ENCODE results near the gene HMCN2.

Gene HMCN2

GRCh38 chr9:130333712-130334062 lies 68.1 kb downstream of the HMCN2 start:
- no peak for DNase-seq (ENCODE audit: low spot score)
- Histone ChIP-seq H2AK5ac (ENCODE audit: low read depth, low read length) (no peak overlapping the region), H3K27ac (replicated peaks; ENCODE audit: low read length) (no peak overlapping the region), H3K79me1 (ENCODE audit: low read depth, low read length) (no peaks in the 10 kb centered on the region), H3K9ac (ENCODE audit: low read depth, low read length, poor library complexity) (no peak overlapping the region), H2BK15ac (ENCODE audit: low read length) (no peak overlapping the region), H2BK120ac (ENCODE audit: low read depth, low read length) (no peak overlapping the region), H2BK5ac (ENCODE audit: low read length) (no peak overlapping the region), H2BK12ac (ENCODE audit: low read length) (no peak overlapping the region), H3K4me3 (ENCODE audit: low read length in 2 of 2) (no peak overlapping the region), H3K9me3 (replicated peaks in 1 of 2; ENCODE audit: control insufficient read depth in 2 of 2, insufficient read depth in 1 of 2, low read depth in 1 of 2, low read length in 2 of 2) (no peaks in the 10 kb centered on the region), H3K27me3 (ENCODE audit: control insufficient read depth in 3 of 3, insufficient read depth in 3 of 3, low read depth in 1 of 3, low read length in 3 of 3) (peaks cover 0 to 22% (median 0%) of the 10 kb centered on the region in 3 experiments), H4K8ac (ENCODE audit: low read depth, low read length) (no peak overlapping the region), H3K18ac (ENCODE audit: low read length) (peak overlapping the region; percentile 54), H4K91ac (ENCODE audit: low read depth, low read length, poor library complexity) (peak overlapping the region; percentile 57), H3K4ac (ENCODE audit: low read length) (no peak overlapping the region), H2AFZ (ENCODE audit: low read length) (no peak overlapping the region), H3K4me2 (ENCODE audit: insufficient read depth, low read length, poor library complexity, severe bottlenecking) (no peak overlapping the region), H3K36me3 (replicated peaks in 1 of 2; ENCODE audit: control insufficient read depth in 2 of 2, insufficient read depth in 2 of 2, low read length in 2 of 2) (no peaks in the 10 kb centered on the region), H3K14ac (ENCODE audit: low read length) (peak overlapping the region; percentile 91), H3K23ac (ENCODE audit: low read depth, low read length, poor library complexity) (peak overlapping the region; percentile 35), H3K4me1 (ENCODE audit: control insufficient read depth in 2 of 2, insufficient read depth in 1 of 2, low read depth in 1 of 2, low read length in 2 of 2) (peaks cover 0 to 8% of the 10 kb centered on the region in 2 donors)
- no CpG with 5 or more reads among the region's 5 CpGs for WGBS, 2 donors (ENCODE audit: extremely low coverage in 2 of 2, insufficient read length in 2 of 2, insufficient replicate concordance in 1 of 2)

GRCh38 chr9:130334915-130335314 lies 69.4 kb downstream of the HMCN2 start:
- no peak overlapping the region for H3K27ac ChIP-seq (replicated peaks; ENCODE audit: low read length)
- no peak overlapping the region for H3K23ac ChIP-seq (ENCODE audit: low read depth, low read length, poor library complexity)
- H3K36me3 ChIP-seq (replicated peaks in 1 of 2; ENCODE audit: control insufficient read depth in 2 of 2, insufficient read depth in 2 of 2, low read length in 2 of 2) = no peaks in the 10 kb centered on the region
- H3K18ac ChIP-seq (ENCODE audit: low read length) = no peak overlapping the region
- H3K9ac ChIP-seq (ENCODE audit: low read depth, low read length, poor library complexity) = no peak overlapping the region
- no peak overlapping the region for H2BK5ac ChIP-seq (ENCODE audit: low read length)
- no peak overlapping the region for H2BK120ac ChIP-seq (ENCODE audit: low read depth, low read length)
- no peak for DNase-seq (ENCODE audit: low spot score)
- peaks cover 0 to 16% (median 0%) of the 10 kb centered on the region in 3 experiments for H3K27me3 ChIP-seq (ENCODE audit: control insufficient read depth in 3 of 3, insufficient read depth in 3 of 3, low read depth in 1 of 3, low read length in 3 of 3)
- H3K4me1 ChIP-seq (ENCODE audit: control insufficient read depth in 2 of 2, insufficient read depth in 1 of 2, low read depth in 1 of 2, low read length in 2 of 2) = peaks cover 0 to 8% of the 10 kb centered on the region in 2 donors
- WGBS, 2 donors (ENCODE audit: extremely low coverage in 2 of 2, insufficient read length in 2 of 2, insufficient replicate concordance in 1 of 2) = no CpG with 5 or more reads among the region's 4 CpGs
- no peak overlapping the region for H3K4me3 ChIP-seq (ENCODE audit: low read length in 2 of 2)
- no peak overlapping the region for H3K4me2 ChIP-seq (ENCODE audit: insufficient read depth, low read length, poor library complexity, severe bottlenecking)
- no peaks in the 10 kb centered on the region for H3K79me1 ChIP-seq (ENCODE audit: low read depth, low read length)
- no peak overlapping the region for H2BK12ac ChIP-seq (ENCODE audit: low read length)
- H3K4ac ChIP-seq (ENCODE audit: low read length) = no peak overlapping the region
- no peak overlapping the region for H4K8ac ChIP-seq (ENCODE audit: low read depth, low read length)
- no peak overlapping the region for H2BK15ac ChIP-seq (ENCODE audit: low read length)
- no peak overlapping the region for H3K14ac ChIP-seq (ENCODE audit: low read length)
- no peaks in the 10 kb centered on the region for H3K9me3 ChIP-seq (replicated peaks in 1 of 2; ENCODE audit: control insufficient read depth in 2 of 2, insufficient read depth in 1 of 2, low read depth in 1 of 2, low read length in 2 of 2)
- no peak overlapping the region for H4K91ac ChIP-seq (ENCODE audit: low read depth, low read length, poor library complexity)
- no peak overlapping the region for H2AFZ ChIP-seq (ENCODE audit: low read length)
- H2AK5ac ChIP-seq (ENCODE audit: low read depth, low read length) = no peak overlapping the region

DNA sequence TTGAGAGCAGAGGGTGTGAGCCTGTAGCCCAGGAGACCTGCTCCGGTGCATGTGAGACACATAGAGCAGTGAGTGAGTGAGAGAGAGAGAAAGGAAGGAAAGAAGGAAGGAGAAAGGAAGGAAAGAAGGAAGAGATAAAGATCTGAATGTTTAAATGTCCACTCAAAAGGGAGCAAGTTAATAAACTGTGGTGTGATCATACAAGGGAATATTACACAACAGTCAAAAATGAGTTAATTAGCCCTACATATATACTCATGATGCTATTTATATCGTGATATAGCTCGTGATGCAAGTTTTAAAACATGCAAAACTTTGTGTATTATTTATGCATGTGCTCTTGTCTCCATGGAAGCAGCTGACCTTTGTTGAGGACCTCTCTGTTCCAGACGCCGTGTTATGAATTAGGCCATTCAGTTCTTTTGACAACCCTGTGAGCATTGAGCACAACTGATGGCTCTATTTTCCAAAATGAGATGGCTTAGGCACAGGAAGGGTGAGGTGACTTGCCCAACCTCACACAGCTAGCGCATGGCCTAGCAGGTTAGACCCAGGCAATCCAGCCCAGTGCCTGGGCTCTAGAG lies 70.6 kb downstream of the HMCN2 start:
- H3K4me1 ChIP-seq (ENCODE audit: control insufficient read depth in 2 of 2, insufficient read depth in 1 of 2, low read depth in 1 of 2, low read length in 2 of 2) = peaks cover 0 to 8% of the 10 kb centered on the region in 2 donors
- no peak overlapping the region for H2BK15ac ChIP-seq (ENCODE audit: low read length)
- no peaks in the 10 kb centered on the region for H3K79me1 ChIP-seq (ENCODE audit: low read depth, low read length)
- H2AFZ ChIP-seq (ENCODE audit: low read length) = no peak overlapping the region
- H3K27ac ChIP-seq (replicated peaks; ENCODE audit: low read length) = no peak overlapping the region
- H3K18ac ChIP-seq (ENCODE audit: low read length) = no peak overlapping the region
- H4K8ac ChIP-seq (ENCODE audit: low read depth, low read length) = no peak overlapping the region
- no peak overlapping the region for H3K4me2 ChIP-seq (ENCODE audit: insufficient read depth, low read length, poor library complexity, severe bottlenecking)
- no peak overlapping the region for H3K9ac ChIP-seq (ENCODE audit: low read depth, low read length, poor library complexity)
- H2BK120ac ChIP-seq (ENCODE audit: low read depth, low read length) = no peak overlapping the region
- H2AK5ac ChIP-seq (ENCODE audit: low read depth, low read length) = no peak overlapping the region
- H3K36me3 ChIP-seq (replicated peaks in 1 of 2; ENCODE audit: control insufficient read depth in 2 of 2, insufficient read depth in 2 of 2, low read length in 2 of 2) = no peaks in the 10 kb centered on the region
- no peak overlapping the region for H3K4ac ChIP-seq (ENCODE audit: low read length)
- DNase-seq (ENCODE audit: low spot score) = no peak
- WGBS, 2 donors (ENCODE audit: extremely low coverage in 2 of 2, insufficient read length in 2 of 2, insufficient replicate concordance in 1 of 2) = no CpG with 5 or more reads among the region's 6 CpGs
- no peak overlapping the region for H3K23ac ChIP-seq (ENCODE audit: low read depth, low read length, poor library complexity)
- H3K4me3 ChIP-seq (ENCODE audit: low read length in 2 of 2) = no peak overlapping the region
- peaks cover 0 to 16% (median 0%) of the 10 kb centered on the region in 3 experiments for H3K27me3 ChIP-seq (ENCODE audit: control insufficient read depth in 3 of 3, insufficient read depth in 3 of 3, low read depth in 1 of 3, low read length in 3 of 3)
- H3K9me3 ChIP-seq (replicated peaks in 1 of 2; ENCODE audit: control insufficient read depth in 2 of 2, insufficient read depth in 1 of 2, low read depth in 1 of 2, low read length in 2 of 2) = no peaks in the 10 kb centered on the region
- no peak overlapping the region for H4K91ac ChIP-seq (ENCODE audit: low read depth, low read length, poor library complexity)
- no peak overlapping the region for H3K14ac ChIP-seq (ENCODE audit: low read length)
- no peak overlapping the region for H2BK12ac ChIP-seq (ENCODE audit: low read length)
- no peak overlapping the region for H2BK5ac ChIP-seq (ENCODE audit: low read length)

GRCh38 chr9:130336885-130337284 lies 71.3 kb downstream of the HMCN2 start:
- Histone ChIP-seq H3K27me3 (ENCODE audit: control insufficient read depth in 3 of 3, insufficient read depth in 3 of 3, low read depth in 1 of 3, low read length in 3 of 3) (peaks cover 0 to 10% (median 0%) of the 10 kb centered on the region in 3 experiments), H3K27ac (replicated peaks; ENCODE audit: low read length) (no peak overlapping the region), H3K23ac (ENCODE audit: low read depth, low read length, poor library complexity) (no peak overlapping the region), H2BK15ac (ENCODE audit: low read length) (no peak overlapping the region), H3K14ac (ENCODE audit: low read length) (no peak overlapping the region), H2AK5ac (ENCODE audit: low read depth, low read length) (peak overlapping the region; percentile 30), H3K9ac (ENCODE audit: low read depth, low read length, poor library complexity) (no peak overlapping the region), H2AFZ (ENCODE audit: low read length) (no peak overlapping the region), H4K8ac (ENCODE audit: low read depth, low read length) (no peak overlapping the region), H4K91ac (ENCODE audit: low read depth, low read length, poor library complexity) (no peak overlapping the region), H3K36me3 (replicated peaks in 1 of 2; ENCODE audit: control insufficient read depth in 2 of 2, insufficient read depth in 2 of 2, low read length in 2 of 2) (no peaks in the 10 kb centered on the region), H3K4me2 (ENCODE audit: insufficient read depth, low read length, poor library complexity, severe bottlenecking) (no peak overlapping the region), H2BK5ac (ENCODE audit: low read length) (peak overlapping the region; percentile 68), H3K4ac (ENCODE audit: low read length) (no peak overlapping the region), H3K9me3 (replicated peaks in 1 of 2; ENCODE audit: control insufficient read depth in 2 of 2, insufficient read depth in 1 of 2, low read depth in 1 of 2, low read length in 2 of 2) (no peaks in the 10 kb centered on the region), H2BK120ac (ENCODE audit: low read depth, low read length) (no peak overlapping the region), H3K18ac (ENCODE audit: low read length) (peak overlapping the region; percentile 77), H3K4me3 (ENCODE audit: low read length in 2 of 2) (no peak overlapping the region), H2BK12ac (ENCODE audit: low read length) (no peak overlapping the region), H3K4me1 (ENCODE audit: control insufficient read depth in 2 of 2, insufficient read depth in 1 of 2, low read depth in 1 of 2, low read length in 2 of 2) (peaks cover 0 to 3% of the 10 kb centered on the region in 2 donors), H3K79me1 (ENCODE audit: low read depth, low read length) (no peaks in the 10 kb centered on the region)
- DNase-seq (ENCODE audit: low spot score) = no peak
- no CpG with 5 or more reads among the region's 9 CpGs for WGBS, 2 donors (ENCODE audit: extremely low coverage in 2 of 2, insufficient read length in 2 of 2, insufficient replicate concordance in 1 of 2)
